ENCODE measurements around the gene CDH5.

CDH5 gene

GRCh38 chr16:66382171-66382965 is 15.9 kb downstream of the CDH5 start:
- TF ChIP-seq CTCF (IDR thresholded peaks at IDR 0.05; ENCODE audit: insufficient read depth, low read length, poor library complexity, severe bottlenecking): no peak
- no peak for TF ChIP-seq EZH2phosphoT487 (conservative IDR thresholded peaks at IDR 0.05; ENCODE audit: low read length)

GRCh38 chr16:66382966-66383299 is 16.4 kb downstream of the CDH5 start:
- Histone ChIP-seq H3F3A (ENCODE audit: insufficient read depth) (no peaks in the 10 kb centered on the region), H3K27me3 (ENCODE audit: low read length) (no peaks in the 10 kb centered on the region), H3K4me2 (ENCODE audit: low read depth, low read length, poor library complexity, severe bottlenecking) (no peak overlapping the region), H3K9me3 (ENCODE audit: insufficient read depth, low read length) (no peaks in the 10 kb centered on the region), H4K20me1 (ENCODE audit: low read depth, low read length) (no peaks in the 10 kb centered on the region), H3K27ac (ENCODE audit: low read depth, low read length) (no peak overlapping the region), H3K36me3 (ENCODE audit: low read length) (no peaks in the 10 kb centered on the region), H3K79me2 (ENCODE audit: insufficient read depth, low read length) (no peaks in the 10 kb centered on the region), H3K9me2 (replicated peaks; ENCODE audit: insufficient read depth, low read length) (no peaks in the 10 kb centered on the region), H3K9ac (ENCODE audit: low read length) (no peak overlapping the region), H3K4me3 (ENCODE audit: insufficient read depth, low read length, poor library complexity, severe bottlenecking) (no peak overlapping the region), H2AFZ (ENCODE audit: low read depth, low read length, severe bottlenecking) (no peak overlapping the region)
- no peak for TF ChIP-seq EZH2phosphoT487 (conservative IDR thresholded peaks at IDR 0.05; ENCODE audit: low read length)
- TF ChIP-seq CTCF (IDR thresholded peaks at IDR 0.05; ENCODE audit: insufficient read depth, low read length, poor library complexity, severe bottlenecking): no peak

More at GRCh38 chr16:66382171-66382965, 15.9 kb downstream of the CDH5 start:
- no peak overlapping the region for H2AFZ ChIP-seq (ENCODE audit: low read depth, low read length, severe bottlenecking)
- H3K9ac ChIP-seq (ENCODE audit: low read length): no peak overlapping the region
- no peaks in the 10 kb centered on the region for H3K79me2 ChIP-seq (ENCODE audit: insufficient read depth, low read length)
- no peaks in the 10 kb centered on the region for H3F3A ChIP-seq (ENCODE audit: insufficient read depth)
- H3K36me3 ChIP-seq (ENCODE audit: low read length): no peaks in the 10 kb centered on the region
- H3K4me3 ChIP-seq (ENCODE audit: insufficient read depth, low read length, poor library complexity, severe bottlenecking): no peak overlapping the region
- H3K4me2 ChIP-seq (ENCODE audit: low read depth, low read length, poor library complexity, severe bottlenecking): no peak overlapping the region
- H4K20me1 ChIP-seq (ENCODE audit: low read depth, low read length): no peaks in the 10 kb centered on the region
- no peaks in the 10 kb centered on the region for H3K9me3 ChIP-seq (ENCODE audit: insufficient read depth, low read length)
- no peaks in the 10 kb centered on the region for H3K9me2 ChIP-seq (replicated peaks; ENCODE audit: insufficient read depth, low read length)
- H3K27ac ChIP-seq (ENCODE audit: low read depth, low read length): no peak overlapping the region
- H3K27me3 ChIP-seq (ENCODE audit: low read length): no peaks in the 10 kb centered on the region

- Histone ChIP-seq H3K4me2 (ENCODE audit: low read depth, low read length, poor library complexity, severe bottlenecking) (no peak overlapping the region), H3K4me3 (ENCODE audit: insufficient read depth, low read length, poor library complexity, severe bottlenecking) (no peak overlapping the region), H3K36me3 (ENCODE audit: low read length) (no peaks in the 10 kb centered on the region), H3K27ac (ENCODE audit: low read depth, low read length) (no peak overlapping the region), H3K79me2 (ENCODE audit: insufficient read depth, low read length) (no peaks in the 10 kb centered on the region), H3F3A (ENCODE audit: insufficient read depth) (no peaks in the 10 kb centered on the region), H4K20me1 (ENCODE audit: low read depth, low read length) (no peaks in the 10 kb centered on the region), H2AFZ (ENCODE audit: low read depth, low read length, severe bottlenecking) (no peak overlapping the region), H3K27me3 (ENCODE audit: low read length) (no peaks in the 10 kb centered on the region), H3K9me3 (ENCODE audit: insufficient read depth, low read length) (no peaks in the 10 kb centered on the region), H3K9ac (ENCODE audit: low read length) (no peak overlapping the region), H3K9me2 (replicated peaks; ENCODE audit: insufficient read depth, low read length) (no peaks in the 10 kb centered on the region)
- no peak for TF ChIP-seq EZH2phosphoT487 (conservative IDR thresholded peaks at IDR 0.05; ENCODE audit: low read length)
Measured at GRCh38 chr16:66383551-66383950, 17.1 kb downstream of the CDH5 start.

- TF ChIP-seq CTCF (IDR thresholded peaks at IDR 0.05; ENCODE audit: insufficient read depth, low read length, poor library complexity, severe bottlenecking): no peak
- no peak for TF ChIP-seq EZH2phosphoT487 (conservative IDR thresholded peaks at IDR 0.05; ENCODE audit: low read length)
- Histone ChIP-seq H3K27ac (ENCODE audit: low read depth, low read length) (no peak overlapping the region), H3K9me3 (ENCODE audit: insufficient read depth, low read length) (no peaks in the 10 kb centered on the region)
Measured at GRCh38 chr16:66385415-66385814, 18.9 kb downstream of the CDH5 start.

More at GRCh38 chr16:66385415-66385814, 18.9 kb downstream of the CDH5 start:
- Histone ChIP-seq H3K27me3 (ENCODE audit: low read length) (no peaks in the 10 kb centered on the region), H3K9ac (ENCODE audit: low read length) (no peak overlapping the region), H3K36me3 (ENCODE audit: low read length) (no peaks in the 10 kb centered on the region), H3K4me3 (ENCODE audit: insufficient read depth, low read length, poor library complexity, severe bottlenecking) (no peak overlapping the region), H3K4me2 (ENCODE audit: low read depth, low read length, poor library complexity, severe bottlenecking) (no peak overlapping the region), H2AFZ (ENCODE audit: low read depth, low read length, severe bottlenecking) (no peak overlapping the region), H4K20me1 (ENCODE audit: low read depth, low read length) (no peaks in the 10 kb centered on the region), H3K79me2 (ENCODE audit: insufficient read depth, low read length) (no peaks in the 10 kb centered on the region), H3K9me2 (replicated peaks; ENCODE audit: insufficient read depth, low read length) (no peaks in the 10 kb centered on the region), H3F3A (ENCODE audit: insufficient read depth) (no peaks in the 10 kb centered on the region)

All from SU-DHL-6 (cell line).